Hematopoietic multipotent progenitor cell treated with erythropoietin and hydrocortisone succinate and interleukin-3 and kit ligand, for 8 days (in vitro differentiated cells): ENCODE results near the gene GGT6.
"Not testable (repeated sequence)": the region's sequence is repeated elsewhere in the genome, so short reads cannot be mapped to it uniquely, and the experiment has no call there.

Source experiments
- DNase-seq: peaks from one replicate; pipeline ENCODE4 v3.0.0-alpha.2; 2015

GGT6 gene

DNA sequence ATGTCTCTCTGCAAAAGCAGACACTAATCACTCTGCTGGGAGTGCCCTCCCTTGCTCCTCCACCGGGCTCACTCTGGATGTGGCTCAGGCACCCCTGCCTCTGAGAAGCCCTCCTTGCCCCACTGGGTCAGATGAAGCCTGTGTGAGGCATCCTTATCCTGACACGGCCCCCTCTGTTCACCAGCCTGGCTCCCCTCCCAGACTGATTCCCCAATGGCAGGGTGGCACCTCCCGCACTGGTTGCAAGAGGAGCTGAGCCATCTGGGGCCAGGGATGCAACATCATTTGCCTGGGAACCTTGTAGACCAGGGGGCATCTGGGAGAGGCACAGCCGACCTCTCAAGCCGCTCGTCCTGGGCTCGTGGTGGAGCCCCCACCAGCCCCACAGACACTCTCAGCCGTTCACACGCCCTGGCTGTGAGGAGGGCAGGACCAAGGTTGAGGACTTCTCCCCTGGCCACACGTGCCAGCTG is 30.6 kb upstream of the GGT6 start:
- DNase-seq = no peak

DNA sequence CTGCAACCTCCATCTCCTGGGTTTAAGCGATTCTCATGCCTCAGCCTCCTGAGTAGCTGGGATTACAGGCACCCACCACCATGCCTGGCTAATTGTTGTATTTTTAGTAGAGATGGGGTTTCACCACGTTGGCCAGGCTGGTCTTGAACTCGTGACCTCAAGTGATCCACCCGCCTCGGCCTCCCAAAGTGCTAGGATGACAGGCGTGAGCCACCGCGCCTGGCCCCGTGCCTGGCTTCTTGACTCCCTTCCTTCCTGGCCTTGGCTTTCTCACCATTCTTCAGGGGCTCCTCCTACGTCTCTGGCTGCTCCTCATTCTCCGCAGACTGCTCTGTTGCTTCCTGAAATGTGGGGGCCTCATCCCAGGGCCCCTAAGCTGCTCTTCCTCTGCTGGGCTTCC is 29.7 kb upstream of the GGT6 start:
- not testable (repeated sequence) for DNase-seq

DNA sequence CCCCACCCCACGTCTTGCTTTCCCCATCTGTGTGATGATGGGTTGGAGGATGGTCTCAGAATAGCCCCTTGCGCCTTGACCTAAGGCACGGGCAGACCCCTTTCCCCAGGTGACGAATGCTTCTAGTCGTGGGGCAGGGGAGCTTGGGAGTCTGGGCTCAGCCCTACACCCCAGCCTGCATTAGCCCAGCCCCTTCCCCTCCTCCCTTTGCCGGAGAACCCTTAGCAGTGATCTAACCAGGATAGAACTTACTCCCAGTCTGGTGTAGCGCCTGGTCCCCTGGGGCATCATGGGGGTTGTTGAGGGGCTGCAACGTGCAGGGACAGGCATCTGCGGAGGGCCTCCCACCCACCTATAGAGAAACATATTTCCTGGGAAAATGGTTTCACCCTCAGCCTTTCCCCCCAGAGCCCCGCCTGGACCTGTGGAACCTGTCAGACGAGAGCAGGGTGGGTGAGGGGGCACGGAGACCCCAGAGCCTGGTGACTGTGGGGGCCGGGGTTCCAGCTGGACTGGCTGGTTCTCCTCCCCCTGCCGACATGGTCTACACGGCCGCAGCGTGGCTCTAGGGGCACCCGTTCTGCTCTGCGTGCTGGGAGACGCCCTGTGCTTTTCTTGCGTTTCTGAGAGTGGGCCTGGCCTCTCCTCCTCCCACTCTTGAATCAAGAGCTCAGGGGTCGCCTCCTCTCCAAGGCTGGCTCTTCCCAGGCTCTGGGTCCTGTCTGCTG is 28.7 kb upstream of the GGT6 start:
- no peak for DNase-seq

DNA sequence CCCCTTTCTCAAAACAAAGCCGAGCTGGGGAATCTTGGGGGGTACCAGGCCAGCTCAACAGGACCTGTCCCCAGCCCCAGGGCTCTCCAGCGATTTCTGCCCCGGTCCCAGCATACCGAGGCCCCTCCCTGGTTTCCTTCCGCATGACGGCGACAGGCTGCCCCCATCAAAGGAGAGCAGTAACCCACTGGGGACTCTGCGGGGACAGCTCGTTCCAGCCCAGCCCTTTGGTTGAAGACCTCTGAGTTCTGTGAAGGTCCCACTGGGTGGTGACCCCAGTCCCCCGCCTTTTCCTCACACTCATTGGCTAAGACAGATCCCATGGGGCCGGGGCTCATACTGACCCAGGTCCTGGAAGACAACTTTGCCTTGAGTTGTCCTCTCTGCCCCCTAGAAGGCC is 28.0 kb upstream of the GGT6 start:
- DNase-seq = no peak

DNA sequence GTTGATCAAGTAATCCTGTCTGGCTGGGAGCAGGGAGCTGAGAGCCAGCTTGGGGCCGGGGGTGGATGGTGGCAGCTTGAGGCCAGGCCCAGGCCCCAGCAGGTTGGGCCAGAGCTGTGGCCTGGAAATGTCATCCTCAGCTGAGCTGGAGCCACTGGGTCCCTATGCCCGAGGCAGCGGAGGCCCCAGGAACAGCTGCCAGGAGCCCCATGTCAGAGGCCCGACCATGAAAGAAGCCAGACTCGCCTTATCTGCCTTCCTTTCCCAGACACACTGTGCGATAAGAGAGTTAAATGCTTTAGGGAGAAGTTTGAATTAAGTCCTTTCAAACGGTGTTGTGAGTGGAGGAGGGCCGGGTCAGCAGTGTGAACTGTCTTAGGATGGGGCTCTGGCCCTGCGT is 27.4 kb upstream of the GGT6 start:
- DNase-seq = peak; percentile 52

DNA sequence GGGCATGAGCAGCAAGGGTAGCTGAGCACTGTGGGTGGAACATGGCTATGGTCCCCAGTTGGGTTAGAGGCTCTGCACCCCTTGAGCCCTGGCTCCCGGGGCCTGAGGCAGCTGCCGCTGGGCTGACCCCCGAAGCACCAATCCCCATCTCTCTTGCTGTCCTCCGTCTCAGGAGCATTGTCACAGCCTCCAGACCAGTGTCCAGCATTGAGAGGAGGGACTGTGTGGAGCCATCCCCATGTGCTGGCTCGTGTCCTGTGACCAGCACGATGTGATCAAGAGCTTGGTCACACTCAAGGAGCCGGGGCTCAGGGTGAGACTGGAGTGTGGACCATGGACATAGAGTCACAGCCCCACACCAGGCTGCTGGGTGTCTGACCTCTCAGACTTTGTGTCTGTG is 26.8 kb upstream of the GGT6 start:
- no peak for DNase-seq

DNA sequence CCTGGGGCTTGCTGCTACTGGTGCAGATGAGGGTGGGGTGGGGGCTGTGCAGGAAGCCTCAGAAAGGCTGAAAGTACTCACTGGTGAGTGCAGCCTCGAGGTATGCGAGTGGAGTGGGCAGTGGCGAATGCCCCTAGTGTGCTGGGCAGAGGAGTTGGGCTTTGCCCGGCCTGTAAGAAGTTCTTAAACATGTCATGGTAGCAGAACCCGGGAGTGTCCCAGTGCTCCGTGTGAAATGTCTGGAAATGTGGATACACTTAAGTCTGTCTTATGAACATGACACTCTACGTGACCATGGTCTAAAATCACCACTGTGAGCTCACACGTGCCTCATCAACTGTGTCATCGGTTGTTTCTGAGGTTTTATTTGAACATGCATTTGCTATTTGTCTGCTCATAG is 25.7 kb upstream of the GGT6 start:
- DNase-seq = no peak

DNA sequence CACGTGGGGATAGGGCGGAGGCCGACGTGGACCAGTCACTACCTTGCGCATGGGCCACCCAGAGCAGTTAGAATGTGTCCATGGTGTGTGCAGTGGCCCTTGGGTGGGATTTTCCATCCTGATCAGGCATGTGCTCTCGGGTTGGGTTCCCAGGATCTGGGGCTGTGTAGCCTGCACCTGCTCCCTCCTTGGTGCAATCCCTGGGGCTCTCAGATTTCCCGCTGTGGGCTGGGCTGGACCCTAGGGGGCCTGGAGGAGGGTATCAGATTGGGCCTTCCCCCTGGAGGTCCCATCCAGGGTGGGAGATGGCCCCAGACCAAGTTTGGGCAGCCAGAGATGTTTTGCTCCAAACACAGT is 25.2 kb upstream of the GGT6 start:
- no peak for DNase-seq

DNA sequence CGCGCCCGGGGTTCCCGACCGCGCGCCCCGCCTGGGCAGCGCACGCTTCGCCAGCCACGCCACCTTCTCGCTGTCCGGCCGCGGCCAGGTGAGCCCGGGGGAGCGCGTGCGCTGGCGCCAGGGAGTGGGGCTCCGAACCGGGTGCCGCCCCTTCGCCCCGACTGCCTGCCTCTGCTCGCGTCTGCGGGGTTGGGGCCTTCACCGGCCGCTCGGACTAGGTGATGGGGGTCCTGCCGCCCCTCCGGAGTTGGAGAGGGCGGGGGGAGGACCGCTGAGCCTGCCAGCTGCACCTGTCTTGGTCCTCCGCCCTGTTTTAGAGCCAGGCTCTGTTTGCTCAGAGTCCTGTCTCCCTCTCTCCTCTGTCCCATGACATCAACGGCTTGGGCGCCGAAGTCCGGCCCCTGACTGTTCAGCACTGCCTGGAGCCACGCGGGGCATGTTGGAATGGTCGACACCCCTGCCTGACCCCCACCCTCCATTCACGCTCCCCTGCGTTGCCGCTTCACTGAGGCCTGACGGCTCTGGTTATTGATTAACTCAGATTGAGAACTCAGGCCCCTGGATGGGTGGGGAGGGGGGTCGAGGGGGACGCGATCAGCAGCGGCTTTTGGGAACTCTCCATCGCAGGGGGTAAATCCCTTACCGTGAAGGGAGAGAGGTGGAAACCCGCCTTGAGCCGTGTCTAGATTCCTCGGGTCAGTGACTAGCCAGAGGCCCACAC is 24.7 kb upstream of the GGT6 start:
- no peak for DNase-seq

DNA sequence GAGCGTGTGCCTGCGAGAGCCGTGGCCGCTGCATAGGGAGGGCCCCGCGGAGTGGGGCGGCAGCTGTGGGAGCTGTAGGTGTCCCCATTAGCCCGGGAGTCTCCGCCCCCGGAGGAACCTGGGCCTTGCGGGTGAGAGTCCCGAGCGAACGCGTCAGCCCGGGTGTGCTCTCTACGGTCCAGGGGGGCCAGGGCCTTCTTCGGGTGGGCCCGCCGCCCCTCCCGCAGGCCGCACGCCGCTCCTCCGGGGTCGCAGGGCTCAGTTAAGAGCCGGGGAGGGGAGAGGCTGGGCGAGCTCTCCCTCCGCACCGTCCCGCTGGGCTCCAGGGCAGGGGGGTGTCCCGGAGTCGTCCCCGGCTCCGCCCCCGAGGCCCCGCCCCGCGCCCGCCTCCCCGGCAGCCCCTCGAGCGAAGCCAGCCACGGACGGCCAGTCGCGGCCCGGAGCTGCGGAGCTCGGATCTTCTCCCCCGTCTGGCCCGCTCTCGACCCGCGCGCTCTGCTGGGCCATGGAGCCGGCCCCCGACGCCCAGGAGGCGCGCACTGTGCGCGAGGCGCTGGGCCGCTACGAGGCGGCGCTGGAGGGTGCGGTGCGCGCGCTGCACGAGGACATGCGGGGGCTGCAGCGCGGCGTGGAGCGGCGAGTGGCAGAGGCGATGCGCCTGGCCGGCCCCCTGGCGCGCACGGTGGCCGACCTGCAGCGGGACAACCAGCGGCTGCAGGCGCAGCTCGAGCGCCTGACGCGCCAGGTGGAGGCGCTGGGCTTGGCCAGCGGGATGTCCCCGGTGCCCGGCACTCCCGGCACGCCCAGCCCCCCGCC is 23.9 kb upstream of the GGT6 start, which contains the start of gene SMTNL2:
Gene SMTNL2 (plus strand): TSS at position 429 of the 816 bp plus-strand sequence. CDS start 77 bp downstream, at position 506.
- no peak for DNase-seq

DNA sequence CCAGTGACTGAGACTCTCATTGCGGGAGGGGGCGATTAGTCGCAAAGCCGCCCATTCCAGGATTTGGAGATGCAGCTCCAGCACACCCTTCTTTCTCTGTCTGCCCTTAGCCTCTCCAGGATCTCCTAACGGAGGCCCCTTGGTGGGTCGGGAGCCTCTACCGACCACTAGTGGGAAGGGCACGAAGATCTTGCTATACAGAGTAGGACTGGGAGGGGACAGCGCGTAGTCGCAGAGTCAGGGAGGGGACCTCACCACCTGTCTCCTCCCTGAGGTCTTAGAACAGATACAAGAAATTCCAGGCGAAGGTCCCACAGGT is 23.4 kb upstream of the GGT6 start:
- peak; percentile 27 for DNase-seq

DNA sequence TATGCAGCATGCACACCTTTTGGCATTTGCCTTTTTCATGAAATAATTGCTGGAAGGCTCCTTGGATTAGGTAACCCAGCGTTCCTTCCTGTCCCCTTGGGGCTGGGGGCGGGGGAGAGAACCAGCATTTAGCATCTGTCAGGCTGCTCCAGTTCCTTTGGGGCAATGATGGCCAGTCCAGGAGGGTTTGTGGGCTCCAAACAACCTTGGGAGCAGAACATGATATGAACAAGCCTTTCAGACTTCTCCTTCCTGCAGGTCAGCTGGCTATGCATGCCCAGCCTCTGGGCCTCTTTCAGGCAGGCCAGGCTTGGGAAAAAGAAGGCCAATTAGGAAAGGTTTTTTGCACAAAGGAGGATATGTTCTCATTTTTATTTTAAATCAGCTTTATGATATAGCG is 22.8 kb upstream of the GGT6 start:
- no peak for DNase-seq

DNA sequence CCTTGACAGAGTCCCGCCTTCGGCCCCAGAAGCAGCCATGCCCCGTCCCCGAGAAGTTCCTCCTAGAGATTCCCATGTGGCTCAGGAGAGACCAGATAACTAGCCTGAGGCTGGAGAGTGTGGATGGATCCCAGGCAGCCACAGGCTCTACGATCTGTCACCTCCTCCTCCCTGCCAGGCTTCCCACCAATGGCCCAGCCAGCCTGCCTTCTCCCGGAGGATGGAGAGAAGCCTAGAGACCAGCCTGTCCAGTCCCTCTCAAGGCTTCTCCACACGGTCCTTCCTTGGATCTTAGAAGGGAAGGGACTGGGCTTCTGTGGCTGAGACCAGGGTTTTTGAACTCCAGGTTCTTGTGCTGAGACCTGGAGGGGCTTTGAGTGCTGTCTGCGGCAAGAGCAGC is 22.3 kb upstream of the GGT6 start:
- DNase-seq = no peak

DNA sequence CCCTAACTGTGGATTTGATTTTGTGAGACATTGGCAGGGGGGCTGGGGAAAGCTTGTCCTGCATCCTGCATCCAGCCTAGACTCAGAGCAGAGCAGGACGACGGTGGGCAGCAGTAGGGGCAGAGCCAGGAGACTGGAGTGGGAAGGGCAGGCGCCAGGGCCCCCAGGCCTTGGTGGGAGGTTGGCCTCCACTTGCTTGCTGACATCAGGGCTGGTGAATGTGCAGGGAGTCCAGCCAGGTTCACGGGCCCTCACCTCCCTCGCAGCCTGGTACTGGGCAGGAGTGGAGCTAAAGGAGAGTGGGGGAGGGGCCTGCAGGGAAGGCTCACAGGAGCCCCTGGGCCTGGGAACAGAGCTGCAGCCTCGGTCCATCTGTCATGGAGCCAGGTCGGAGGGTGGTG is 21.7 kb upstream of the GGT6 start:
- no peak for DNase-seq

DNA sequence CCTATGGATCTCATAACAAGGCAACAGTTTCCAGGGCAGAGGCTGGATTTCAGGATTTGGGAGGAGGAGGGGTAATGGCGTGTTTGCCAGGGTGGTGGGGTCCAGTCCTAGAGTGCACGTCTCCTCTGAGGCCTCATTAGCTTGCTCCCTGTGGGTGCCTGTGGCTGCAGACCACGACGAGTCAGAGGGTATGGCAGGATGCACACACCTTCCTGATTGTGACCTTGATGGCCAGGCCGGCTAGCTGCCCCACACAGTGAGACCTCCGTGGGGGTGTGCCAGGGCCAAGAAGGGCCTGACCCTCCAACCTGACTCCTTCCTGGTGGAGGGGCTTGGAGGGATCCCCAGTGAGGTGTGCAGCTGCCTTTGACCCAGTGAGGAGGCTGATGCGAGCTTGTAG is 19.9 kb upstream of the GGT6 start:
- no peak for DNase-seq

DNA sequence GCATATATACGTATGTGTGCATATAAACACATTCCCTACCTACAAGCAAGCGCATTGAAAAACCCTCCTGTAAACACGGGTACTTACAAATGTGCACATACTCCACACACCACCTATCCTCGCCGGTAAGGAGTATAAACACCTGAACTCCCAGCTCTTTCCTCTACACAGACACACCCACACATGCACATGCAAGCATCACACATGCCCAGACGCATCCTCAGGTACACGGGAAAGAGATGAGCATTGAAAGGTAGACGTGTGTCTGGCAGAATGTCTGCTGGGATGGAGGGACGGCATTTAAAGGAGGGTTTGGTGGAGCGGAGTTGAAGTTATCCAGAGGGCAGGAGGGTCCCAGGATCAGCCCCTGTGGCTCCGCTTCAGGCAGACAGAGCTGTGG is 19.3 kb upstream of the GGT6 start:
- DNase-seq = no peak

DNA sequence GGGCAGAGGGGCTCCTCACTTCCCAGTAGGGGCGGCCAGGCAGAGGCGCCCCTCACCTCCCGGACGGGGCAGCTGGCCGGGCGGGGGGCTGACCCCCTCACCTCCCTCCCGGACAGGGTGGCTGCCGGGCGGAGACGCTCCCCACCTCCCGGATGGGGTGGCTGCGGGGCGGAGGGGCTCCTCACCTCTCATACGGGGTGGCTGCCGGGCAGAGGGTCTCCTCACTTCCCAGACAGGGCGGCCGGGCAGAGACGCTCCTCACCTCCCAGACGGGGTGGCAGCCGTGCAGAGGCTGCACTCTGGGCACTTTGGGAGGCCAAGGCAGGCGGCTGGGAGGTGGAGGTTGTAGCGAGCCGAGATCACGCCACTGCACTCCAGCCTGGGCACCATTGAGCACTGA is 18.0 kb upstream of the GGT6 start:
- DNase-seq = not testable (repeated sequence)

DNA sequence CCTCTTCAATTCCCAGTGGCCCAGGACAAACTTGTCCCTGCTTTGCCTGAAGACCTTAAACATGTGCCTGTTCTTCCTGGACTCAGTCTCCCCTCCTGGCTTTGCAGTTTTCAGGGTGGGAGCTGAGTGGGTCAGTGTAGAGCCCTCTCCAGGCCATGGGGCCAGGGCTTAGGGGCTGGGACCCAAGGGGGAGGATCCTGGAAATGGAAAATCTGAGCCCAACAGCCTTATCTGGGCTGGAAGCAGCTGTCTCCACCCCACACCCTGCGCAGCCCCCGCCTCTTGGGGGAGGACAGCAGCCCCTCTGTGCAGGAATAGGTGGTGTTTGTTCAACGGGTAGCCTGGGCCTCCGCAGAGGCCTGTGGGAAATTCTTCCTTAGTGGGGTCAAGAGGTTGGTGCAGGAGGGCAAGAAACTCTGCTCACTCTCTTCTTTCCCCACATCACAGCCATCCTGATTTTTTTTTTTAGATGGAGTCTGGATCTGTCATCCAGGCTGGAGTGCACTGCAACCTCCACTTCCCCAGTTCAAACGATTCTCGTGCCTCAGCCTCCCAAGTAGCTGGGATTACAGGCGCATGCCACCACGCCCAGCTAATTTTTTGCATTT is 17.1 kb upstream of the GGT6 start:
- no peak for DNase-seq

DNA sequence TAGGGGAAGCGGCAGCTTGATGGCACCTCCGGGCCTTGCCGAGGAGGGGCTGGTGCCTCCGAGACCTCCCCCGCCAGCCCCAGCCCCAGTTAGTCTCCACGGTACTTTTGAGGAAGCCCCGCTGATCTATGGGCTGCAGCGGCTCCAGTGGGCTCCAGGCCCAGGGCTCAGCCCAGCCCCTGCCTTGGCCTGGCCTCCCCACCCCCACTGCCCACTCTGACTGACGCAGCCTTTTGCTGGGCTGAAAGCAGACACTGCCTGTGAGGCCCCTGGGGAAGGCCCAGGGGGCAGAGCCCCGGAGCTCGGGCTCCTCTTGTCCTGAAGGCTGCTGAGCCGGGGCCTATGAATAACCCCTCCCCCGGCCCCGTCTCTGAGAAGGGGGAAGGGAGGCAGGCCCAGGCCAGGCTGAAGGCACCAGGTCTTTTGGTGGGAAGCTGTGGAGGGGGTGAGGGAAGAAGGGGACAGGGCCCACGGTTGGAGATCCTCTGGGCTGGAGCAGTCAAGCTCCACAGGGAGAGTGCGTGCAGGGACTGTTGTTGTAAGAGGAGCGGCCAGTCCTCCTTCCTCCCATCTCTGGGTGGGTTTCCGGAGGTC is 16.4 kb upstream of the GGT6 start:
- no peak for DNase-seq

DNA sequence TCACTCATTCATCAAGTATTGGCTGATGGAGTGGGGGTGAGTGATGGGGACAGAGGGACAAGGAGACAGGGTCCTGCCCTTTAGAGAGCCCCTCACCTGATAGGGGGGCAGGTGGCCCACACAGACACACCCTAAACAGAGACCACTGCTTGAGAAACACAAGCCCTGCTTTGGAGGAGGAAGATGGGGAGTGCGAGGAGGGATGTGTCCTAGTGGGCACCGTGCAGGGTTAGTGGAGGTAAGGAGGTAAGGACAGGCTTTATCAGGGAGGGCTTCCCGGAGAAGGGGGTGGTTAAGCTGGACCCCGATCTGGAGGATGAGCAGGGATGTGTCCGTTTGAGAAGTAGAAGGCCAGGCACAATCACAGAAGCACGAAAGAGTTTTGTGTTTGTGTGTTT is 15.8 kb upstream of the GGT6 start:
- DNase-seq = no peak

DNA sequence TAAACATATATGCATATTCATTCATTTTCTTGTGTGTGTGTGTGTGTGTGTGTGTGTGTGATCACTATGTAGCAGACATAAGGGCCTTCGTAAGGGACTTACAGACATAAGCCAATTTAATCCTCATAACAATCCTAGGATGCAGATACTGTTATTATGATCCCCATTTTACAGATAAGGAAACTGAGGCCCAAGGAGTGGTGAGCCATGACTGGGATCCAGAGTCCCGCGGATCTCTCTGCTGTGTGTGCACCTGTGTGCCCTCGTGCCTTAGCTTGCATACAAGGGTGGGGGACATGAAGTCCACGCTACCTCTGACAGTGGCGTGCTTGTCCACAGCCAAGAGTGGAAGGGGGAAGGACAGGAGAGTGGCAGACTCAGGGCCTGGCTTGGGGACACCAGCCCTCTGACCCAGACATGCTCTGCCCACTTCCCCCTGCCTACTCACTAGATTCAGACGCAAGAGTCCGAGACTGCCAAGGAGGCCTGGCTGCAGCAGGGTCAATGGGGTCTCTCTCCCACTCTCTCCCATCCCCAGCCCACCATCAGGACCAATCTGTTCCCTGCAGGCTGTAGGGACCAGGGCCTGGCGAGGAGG is 14.2 kb upstream of the GGT6 start:
- DNase-seq = no peak

DNA sequence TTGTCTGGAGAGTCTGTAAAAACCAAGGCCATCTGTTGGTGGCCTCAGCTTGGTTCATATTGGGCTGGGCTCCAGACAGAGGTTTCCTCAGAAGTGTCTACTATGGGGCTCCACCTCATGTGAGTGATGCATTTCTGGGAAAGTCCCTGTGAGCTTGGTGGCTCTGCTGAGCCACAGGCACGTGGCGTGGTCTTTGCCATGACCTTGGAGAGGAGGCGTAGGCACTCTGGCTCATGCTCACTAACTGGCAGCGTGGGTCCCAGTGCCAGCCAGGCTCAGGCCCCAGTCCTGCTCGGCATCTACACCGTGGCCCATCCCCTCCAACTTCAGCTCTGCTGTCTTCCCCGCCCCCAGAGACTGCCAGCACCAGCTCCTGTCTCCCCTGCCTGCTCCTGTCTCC is 13.3 kb upstream of the GGT6 start:
- no peak for DNase-seq

DNA sequence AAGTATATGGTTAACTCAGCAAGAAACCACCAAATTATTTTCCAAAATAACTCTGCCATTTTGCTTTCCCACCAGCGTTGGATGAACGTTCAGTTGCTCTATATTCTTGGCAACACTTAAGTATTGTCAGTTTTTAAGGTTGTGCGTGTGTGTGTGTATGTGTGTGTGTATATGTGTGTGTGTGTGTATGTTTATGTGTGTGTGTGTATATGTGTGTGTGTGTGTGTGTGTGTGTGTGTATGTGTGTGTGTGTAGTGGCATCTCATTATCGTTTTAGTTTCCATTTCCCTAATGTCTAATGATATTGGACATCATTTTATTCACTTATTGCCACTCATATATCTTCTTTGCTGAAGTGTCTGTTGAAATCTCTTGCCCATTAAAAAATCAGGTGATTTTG is 12.7 kb upstream of the GGT6 start:
- no peak for DNase-seq
